COR-L47 (cell line): ENCODE results near the gene CDH20.

ENCODE experiments used
- DNase-seq: peaks from one replicate; lab custom pipeline; 2025; lab: John Stamatoyannopoulos, UW

Gene CDH20

GRCh38 chr18:61426492-61427053 is 93.3 kb downstream of the CDH20 start:
- DNase-seq: no peak

GRCh38 chr18:61428266-61428665 is 95.0 kb downstream of the CDH20 start:
- DNase-seq: no peak

GRCh38 chr18:61432590-61432989 is 99.4 kb downstream of the CDH20 start:
- DNase-seq: no peak

- no peak for DNase-seq
These were observed 101.9 kb downstream of the CDH20 start for GRCh38 chr18:61435064-61435652.

- no peak for DNase-seq
These were observed 110.0 kb downstream of the CDH20 start for GRCh38 chr18:61443081-61443725.

GRCh38 chr18:61448316-61448715 is 115.1 kb downstream of the CDH20 start:
- no peak for DNase-seq

GRCh38 chr18:61459896-61460648 is 126.8 kb downstream of the CDH20 start:
- DNase-seq: no peak

GRCh38 chr18:61464551-61465142 is 131.4 kb downstream of the CDH20 start:
- DNase-seq: no peak

GRCh38 chr18:61466736-61467135 is 133.5 kb downstream of the CDH20 start:
- DNase-seq: no peak

GRCh38 chr18:61470031-61470674 is 136.9 kb downstream of the CDH20 start:
- no peak for DNase-seq

GRCh38 chr18:61471541-61471940 is 138.3 kb downstream of the CDH20 start:
- DNase-seq: peak; percentile 61

GRCh38 chr18:61471942-61472341 is 138.7 kb downstream of the CDH20 start:
- DNase-seq: no peak

GRCh38 chr18:61474341-61474740 is 141.1 kb downstream of the CDH20 start:
- DNase-seq: no peak

- DNase-seq: no peak
These were observed 141.7 kb downstream of the CDH20 start for GRCh38 chr18:61474918-61475317.

- no peak for DNase-seq
These were observed 142.7 kb downstream of the CDH20 start for GRCh38 chr18:61475931-61476330.

GRCh38 chr18:61489334-61489733 is 156.1 kb downstream of the CDH20 start:
- DNase-seq: no peak

GRCh38 chr18:61496374-61496773 is 163.1 kb downstream of the CDH20 start:
- DNase-seq: no peak

- no peak for DNase-seq
These were observed 164.2 kb downstream of the CDH20 start for GRCh38 chr18:61497422-61497821.

- peak; percentile 83 for DNase-seq
These were observed 169.2 kb downstream of the CDH20 start for GRCh38 chr18:61502472-61502871.

GRCh38 chr18:61503688-61504087 is 170.5 kb downstream of the CDH20 start:
- DNase-seq: no peak

- DNase-seq: no peak
These were observed 195.7 kb downstream of the CDH20 start for GRCh38 chr18:61528961-61529360.

- no peak for DNase-seq
These were observed 197.5 kb downstream of the CDH20 start for GRCh38 chr18:61530681-61531080.
